WTC11 (cell line): Measurements from ENCODE around the gene HCST.

Experiments
- CREB1 ChIP-seq: sonication (generic); formaldehyde crosslinking; IDR thresholded peaks from 2 replicates; pipeline ENCODE4 v1.8.0; 2023; ENCODE audit warnings: mild to moderate bottlenecking, missing genetic modification reagents
- CTCF ChIP-seq: fragments of 200-600 bp; IDR thresholded peaks from 2 replicates; pipeline ENCODE4 v1.8.0; 2022; ENCODE audit warnings: antibody characterized with exemption
- FOXK1 ChIP-seq: sonication (generic); formaldehyde crosslinking; IDR thresholded peaks from 2 replicates; pipeline ENCODE4 v1.8.0; 2022; ENCODE audit warnings: mild to moderate bottlenecking, moderate library complexity, missing genetic modification reagents
- SMAD4 ChIP-seq: sonication (generic); formaldehyde crosslinking; IDR thresholded peaks from 2 replicates; pipeline ENCODE4 v1.8.0; 2022; ENCODE audit warnings: mild to moderate bottlenecking, missing genetic modification reagents
- ZBTB21 ChIP-seq: sonication (generic); formaldehyde crosslinking; IDR thresholded peaks from 2 replicates; pipeline ENCODE4 v1.8.1; 2023; ENCODE audit warnings: mild to moderate bottlenecking, missing genetic modification reagents, borderline replicate concordance

- TF ChIP-seq ZBTB21: no peak
- TF ChIP-seq SMAD4 (CRISPR knock-in tag): no peak
- no peak for TF ChIP-seq CTCF
- TF ChIP-seq FOXK1 (CRISPR knock-in tag): no peak
- TF ChIP-seq CREB1: no peak
Measured at GRCh38 chr19:35895911-35896642, 6.3 kb upstream of the HCST start.
